ENCODE results near the gene HS6ST3.

Gene HS6ST3

DNA sequence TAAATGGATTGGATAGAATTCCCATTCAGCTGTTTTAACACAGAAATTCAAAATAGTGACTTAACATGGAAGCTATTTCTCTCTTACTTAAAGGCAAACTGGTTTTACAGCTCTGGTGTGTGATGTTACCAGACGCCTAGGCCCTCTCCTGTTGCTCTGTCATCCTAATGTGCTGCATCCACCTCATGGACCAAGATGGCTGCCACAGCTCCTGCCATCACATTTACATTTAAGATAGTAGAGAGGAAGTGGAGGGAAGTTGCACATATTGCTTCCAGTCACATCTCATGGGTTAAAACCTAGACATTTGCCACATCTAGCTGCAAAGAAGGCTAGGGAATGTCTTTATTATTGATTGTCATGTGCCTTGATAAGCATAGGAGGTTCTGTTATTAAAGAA is 746.8 kb downstream of the HS6ST3 start:
- DNase-seq (ENCODE audit: low read depth): no peak

- no peak for DNase-seq (ENCODE audit: low read depth)
Observed at GRCh38 chr13:96837809-96838208, 747.9 kb downstream of the HS6ST3 start.

DNA sequence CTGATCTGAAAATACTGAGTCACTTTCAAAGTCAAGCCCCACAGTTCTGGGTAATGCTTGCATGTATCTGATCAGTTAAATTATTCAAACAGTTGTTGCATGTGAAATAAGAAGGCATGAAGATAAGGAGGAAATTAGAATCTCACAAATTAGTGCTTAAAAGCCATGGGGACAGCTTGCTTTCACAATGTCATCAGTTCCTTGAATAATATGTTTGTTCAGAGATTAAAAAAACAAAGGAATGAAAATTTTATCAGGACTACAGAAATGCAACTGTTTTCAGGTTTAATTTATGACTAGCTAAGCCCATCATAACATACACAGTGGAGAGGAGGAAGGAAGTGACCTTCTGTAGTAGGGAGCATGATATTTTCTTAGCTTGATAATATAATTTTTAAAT is 754.3 kb downstream of the HS6ST3 start:
- no peak for DNase-seq (ENCODE audit: low read depth)

DNA sequence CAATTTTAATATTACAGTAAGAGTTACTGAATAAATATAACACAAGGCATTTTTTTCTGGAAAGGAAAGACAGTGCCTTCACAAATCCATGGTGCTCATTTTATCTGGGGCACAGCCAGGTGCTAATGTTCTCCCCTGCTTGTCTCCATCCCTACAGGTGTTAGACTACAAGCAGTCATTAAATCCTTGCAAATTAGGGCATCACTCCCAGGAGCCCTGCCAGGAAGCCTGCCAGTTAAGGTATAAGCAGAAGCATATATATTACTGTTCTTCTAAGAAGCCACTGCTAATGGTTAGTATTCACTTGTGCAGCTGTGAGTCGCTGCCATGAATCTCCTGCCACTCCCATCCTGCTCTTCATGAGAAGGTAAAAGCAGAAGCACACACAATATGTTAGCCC is 754.7 kb downstream of the HS6ST3 start:
- no peak for DNase-seq (ENCODE audit: low read depth)

GRCh38 chr13:96848286-96848685 is 758.4 kb downstream of the HS6ST3 start:
- DNase-seq (ENCODE audit: low read depth): no peak

- no peak for DNase-seq (ENCODE audit: low read depth)
Observed at GRCh38 chr13:96849091-96849490, 759.2 kb downstream of the HS6ST3 start.

DNA sequence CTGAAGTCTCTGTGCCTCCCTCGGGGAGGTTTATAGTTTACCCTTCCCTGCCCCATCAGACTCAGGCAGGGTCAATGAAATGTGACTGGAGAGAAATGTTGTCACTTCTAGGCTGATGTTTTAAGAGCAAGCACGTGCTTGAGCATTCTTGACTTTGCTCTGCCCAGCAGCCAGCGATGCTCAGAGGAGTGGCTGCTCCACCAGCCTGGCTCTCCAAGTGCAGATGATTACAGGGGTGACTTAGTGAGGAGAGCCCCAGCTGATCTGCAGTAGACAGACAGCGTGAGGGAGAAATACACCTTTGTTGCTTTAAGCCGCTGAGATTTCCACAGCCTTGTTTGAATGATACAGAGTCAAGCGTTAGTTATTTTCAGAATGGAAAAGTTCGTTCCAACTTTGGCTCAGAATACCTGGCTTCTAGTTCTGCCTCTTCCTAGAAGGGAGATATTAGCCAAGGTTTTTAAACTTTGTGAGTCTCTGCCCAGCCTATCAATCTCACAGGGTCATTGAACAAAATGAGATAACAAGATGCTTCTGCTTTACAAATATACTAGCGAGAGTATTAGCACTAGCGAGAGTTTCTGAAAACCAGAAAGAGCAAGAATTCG is 760.7 kb downstream of the HS6ST3 start:
- no peak for DNase-seq (ENCODE audit: low read depth)

DNA sequence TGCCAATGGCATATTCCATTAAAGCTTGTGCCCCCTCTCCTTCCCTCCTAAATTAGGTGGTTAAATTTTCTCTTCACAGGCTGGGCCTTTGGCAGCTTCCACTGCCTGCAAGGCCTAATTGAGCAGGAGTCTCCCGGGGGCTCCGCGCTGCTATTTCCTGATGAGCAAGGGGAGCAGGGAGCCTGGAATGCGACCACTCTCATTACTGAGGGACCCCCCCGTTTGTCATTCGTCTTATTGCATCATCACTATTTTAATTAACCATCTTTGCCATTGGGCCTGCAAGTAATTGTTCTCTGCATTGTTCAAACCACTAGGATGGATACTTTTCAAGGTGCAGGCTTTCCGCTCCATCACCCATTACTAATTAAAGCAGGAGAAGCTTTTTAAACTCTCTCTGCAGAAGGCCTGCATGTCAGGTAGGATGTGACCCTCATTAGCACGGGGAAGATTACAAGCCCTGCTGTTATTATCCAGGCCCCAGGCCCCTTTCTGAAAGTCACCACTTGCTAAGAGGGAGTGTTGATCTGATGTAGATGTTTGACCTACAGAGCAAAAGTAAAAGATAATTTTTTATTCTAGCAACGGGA is 762.0 kb downstream of the HS6ST3 start:
- no peak for DNase-seq (ENCODE audit: low read depth)

DNA sequence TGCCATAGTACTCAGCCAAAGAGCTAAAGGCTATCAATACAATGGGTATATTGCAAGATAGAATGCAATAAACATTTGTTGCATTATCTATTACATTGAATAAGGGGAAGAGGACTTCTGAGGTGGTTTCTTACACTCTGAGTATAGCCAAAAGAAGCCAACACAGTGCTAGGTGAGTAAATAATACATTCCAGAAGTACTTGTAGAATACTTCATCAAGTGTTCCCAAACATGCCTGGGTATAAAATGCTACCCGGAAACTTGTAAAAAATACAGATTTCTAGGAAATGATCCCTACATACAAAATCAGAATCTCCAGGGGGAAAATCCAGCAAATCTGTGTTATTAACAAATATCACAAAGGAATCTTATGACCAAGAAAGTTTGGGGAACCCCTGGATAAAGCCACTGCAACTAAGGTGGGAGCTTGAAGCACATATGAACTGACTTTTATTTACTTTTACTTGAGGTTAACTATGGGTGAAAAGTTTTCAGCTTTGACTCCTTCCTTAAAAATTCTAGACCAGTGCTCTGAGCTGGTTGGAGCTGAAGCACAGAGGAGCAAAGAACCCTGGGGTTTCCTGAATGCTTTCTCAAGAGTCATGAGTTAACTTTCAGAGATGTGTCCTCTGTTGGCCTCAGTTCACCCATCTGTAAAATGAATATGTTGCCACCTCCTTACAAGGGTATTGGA is 768.4 kb downstream of the HS6ST3 start:
- DNase-seq (ENCODE audit: low read depth): no peak

DNA sequence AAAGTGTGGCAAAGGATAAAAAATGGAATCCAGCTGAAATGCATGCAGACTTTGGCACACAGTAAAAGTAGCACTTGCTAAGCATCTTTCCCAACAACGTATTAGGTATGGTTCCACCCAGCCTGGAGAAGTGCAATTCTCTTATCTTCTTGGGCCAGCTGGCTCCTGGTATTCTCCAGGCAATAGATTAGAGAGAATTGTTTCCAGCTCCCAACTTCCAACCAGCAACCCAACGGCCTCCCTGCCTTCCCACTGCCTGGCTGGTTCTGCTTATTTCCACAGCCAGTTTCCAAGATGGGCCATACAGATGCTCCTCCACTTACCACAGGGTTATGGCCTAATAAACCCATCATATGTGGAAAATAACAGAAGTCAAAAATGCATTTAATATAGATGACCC is 771.0 kb downstream of the HS6ST3 start:
- no peak for DNase-seq (ENCODE audit: low read depth)

GRCh38 chr13:96862093-96862492 is 772.2 kb downstream of the HS6ST3 start:
- no peak for DNase-seq (ENCODE audit: low read depth)

DNA sequence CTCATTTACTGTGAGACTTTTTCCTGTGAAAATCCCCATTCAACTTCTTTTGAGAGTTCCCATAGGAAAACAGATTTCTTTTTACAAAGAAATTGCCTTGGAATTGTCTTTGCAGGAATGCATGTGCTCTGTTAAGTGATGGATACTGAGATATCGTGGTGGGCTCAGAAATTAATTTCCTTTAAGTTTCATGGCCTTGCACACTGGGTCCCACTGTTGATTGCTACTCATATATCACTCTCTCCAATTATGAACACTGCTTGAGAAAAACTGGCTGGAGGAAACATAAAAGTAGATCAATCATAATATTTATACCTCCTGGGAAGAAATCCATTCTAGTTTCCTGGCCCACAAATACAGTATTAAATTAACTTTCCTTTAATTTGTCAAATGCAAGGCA is 773.1 kb downstream of the HS6ST3 start:
- DNase-seq (ENCODE audit: low read depth): no peak

GRCh38 chr13:96871469-96871868 is 781.6 kb downstream of the HS6ST3 start:
- no peak for DNase-seq (ENCODE audit: low read depth)

DNA sequence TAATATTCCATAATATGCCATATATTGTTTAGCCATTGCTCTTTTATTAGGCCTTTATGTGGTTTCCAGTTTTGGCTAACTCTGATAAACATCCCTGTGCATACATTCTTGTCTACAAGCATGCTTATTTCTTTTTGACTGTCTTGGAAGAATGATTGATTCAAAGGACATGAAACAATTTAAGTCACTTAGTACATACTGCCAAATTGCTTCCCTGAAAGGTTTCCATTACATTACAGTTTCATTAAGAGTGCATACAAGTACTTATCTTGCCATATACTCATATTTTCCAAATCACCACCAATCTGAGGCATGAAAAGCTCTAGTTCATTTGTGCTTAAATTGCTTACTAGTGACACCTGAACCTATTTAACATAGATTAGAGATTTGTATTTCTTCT is 790.5 kb downstream of the HS6ST3 start:
- no peak for DNase-seq (ENCODE audit: low read depth)
